Ureter (tissue), 1 donor: ENCODE measurements around the gene CACUL1. TPM values are rescaled to one million over a fixed set of nuclear protein-coding genes. Genes with fewer than 3 reads are reported as not detected.
A peak's percentile ranks its signal among the peaks of the same experiment; 100 is the strongest.

Experiments used
- DNase-seq: peaks from one replicate; pipeline ENCODE4 v3.0.0-alpha.2; 2020; ENCODE audit warnings: low spot score
- total RNA-seq: library from RNA; stranded (reverse); gene quantifications from one replicate; pipeline ENCODE4 v1.2.4, GENCODE V29; 2023
- donor health status: DM: yes; HTN: yes; CAD: no.

The CACUL1 gene
- total RNA-seq, 1 donor from 2014 or later = 66.0 TPM

GRCh38 chr10:118732245-118733165 lies 22.3 kb downstream of the CACUL1 start:
- DNase-seq = no peak

GRCh38 chr10:118730756-118731456 lies 23.9 kb downstream of the CACUL1 start:
- DNase-seq = no peak

GRCh38 chr10:118729641-118730258 lies 25.0 kb downstream of the CACUL1 start:
- DNase-seq = no peak

- no peak for DNase-seq
These were observed 25.6 kb downstream of the CACUL1 start for GRCh38 chr10:118729200-118729599.

- DNase-seq = no peak
These were observed 28.8 kb downstream of the CACUL1 start for GRCh38 chr10:118725886-118726500.

- no peak for DNase-seq
These were observed 31.3 kb downstream of the CACUL1 start for GRCh38 chr10:118723466-118723865.

GRCh38 chr10:118721539-118721876 lies 33.3 kb downstream of the CACUL1 start:
- DNase-seq = no peak

GRCh38 chr10:118720685-118721538 lies 33.9 kb downstream of the CACUL1 start:
- DNase-seq = peak; percentile 62

GRCh38 chr10:118714366-118714765 lies 40.4 kb downstream of the CACUL1 start:
- no peak for DNase-seq

GRCh38 chr10:118712930-118713634 lies 41.7 kb downstream of the CACUL1 start:
- DNase-seq = no peak

GRCh38 chr10:118712080-118712479 lies 42.7 kb downstream of the CACUL1 start:
- no peak for DNase-seq

GRCh38 chr10:118710487-118710886 lies 44.3 kb downstream of the CACUL1 start:
- no peak for DNase-seq

- DNase-seq = no peak
These were observed 46.2 kb downstream of the CACUL1 start for GRCh38 chr10:118708571-118708970.

GRCh38 chr10:118704711-118705110 lies 50.1 kb downstream of the CACUL1 start:
- DNase-seq = no peak

GRCh38 chr10:118701529-118702323 lies 53.0 kb downstream of the CACUL1 start:
- no peak for DNase-seq

GRCh38 chr10:118698421-118698820 lies 56.3 kb downstream of the CACUL1 start:
- no peak for DNase-seq

GRCh38 chr10:118694848-118695247 lies 59.9 kb downstream of the CACUL1 start:
- DNase-seq = no peak

GRCh38 chr10:118692872-118693271 lies 61.9 kb downstream of the CACUL1 start:
- DNase-seq = no peak

- DNase-seq = no peak
These were observed 65.5 kb downstream of the CACUL1 start for GRCh38 chr10:118689070-118689858.
